ENCODE results near the gene WHRN. TPM values are rescaled to one million over a fixed set of nuclear protein-coding genes. Genes with fewer than 3 reads are reported as not detected.
A peak's percentile ranks its signal among the peaks of the same experiment; 100 is the strongest.

Gene WHRN
- total RNA-seq, 1 donor from 2014 or later, result 3.1 TPM

- H3K4me3 ChIP-seq, result peak overlapping the region; percentile 98
- peaks cover 22% of the 10 kb centered on the region for H3K4me1 ChIP-seq
- no peaks in the 10 kb centered on the region for H3K27me3 ChIP-seq
- intact Hi-C loops (cut with DNase I), result no loop called here
- H3K36me3 ChIP-seq, result no peaks in the 10 kb centered on the region
- no peaks in the 10 kb centered on the region for H3K9me3 ChIP-seq
- TF ChIP-seq, protein P1, sequence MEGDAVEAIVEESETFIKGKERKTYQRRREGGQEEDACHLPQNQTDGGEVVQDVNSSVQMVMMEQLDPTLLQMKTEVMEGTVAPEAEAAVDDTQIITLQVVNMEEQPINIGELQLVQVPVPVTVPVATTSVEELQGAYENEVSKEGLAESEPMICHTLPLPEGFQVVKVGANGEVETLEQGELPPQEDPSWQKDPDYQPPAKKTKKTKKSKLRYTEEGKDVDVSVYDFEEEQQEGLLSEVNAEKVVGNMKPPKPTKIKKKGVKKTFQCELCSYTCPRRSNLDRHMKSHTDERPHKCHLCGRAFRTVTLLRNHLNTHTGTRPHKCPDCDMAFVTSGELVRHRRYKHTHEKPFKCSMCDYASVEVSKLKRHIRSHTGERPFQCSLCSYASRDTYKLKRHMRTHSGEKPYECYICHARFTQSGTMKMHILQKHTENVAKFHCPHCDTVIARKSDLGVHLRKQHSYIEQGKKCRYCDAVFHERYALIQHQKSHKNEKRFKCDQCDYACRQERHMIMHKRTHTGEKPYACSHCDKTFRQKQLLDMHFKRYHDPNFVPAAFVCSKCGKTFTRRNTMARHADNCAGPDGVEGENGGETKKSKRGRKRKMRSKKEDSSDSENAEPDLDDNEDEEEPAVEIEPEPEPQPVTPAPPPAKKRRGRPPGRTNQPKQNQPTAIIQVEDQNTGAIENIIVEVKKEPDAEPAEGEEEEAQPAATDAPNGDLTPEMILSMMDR (IDR thresholded peaks at IDR 0.05), result peak; percentile 7
- ATAC-seq (peak; percentile 95), DNase-seq (peak; percentile 99)
- peak overlapping the region; percentile 96 for H3K27ac ChIP-seq
These were observed 107.2 kb downstream of the WHRN start for GRCh38 chr9:114397848-114398605.

DNA sequence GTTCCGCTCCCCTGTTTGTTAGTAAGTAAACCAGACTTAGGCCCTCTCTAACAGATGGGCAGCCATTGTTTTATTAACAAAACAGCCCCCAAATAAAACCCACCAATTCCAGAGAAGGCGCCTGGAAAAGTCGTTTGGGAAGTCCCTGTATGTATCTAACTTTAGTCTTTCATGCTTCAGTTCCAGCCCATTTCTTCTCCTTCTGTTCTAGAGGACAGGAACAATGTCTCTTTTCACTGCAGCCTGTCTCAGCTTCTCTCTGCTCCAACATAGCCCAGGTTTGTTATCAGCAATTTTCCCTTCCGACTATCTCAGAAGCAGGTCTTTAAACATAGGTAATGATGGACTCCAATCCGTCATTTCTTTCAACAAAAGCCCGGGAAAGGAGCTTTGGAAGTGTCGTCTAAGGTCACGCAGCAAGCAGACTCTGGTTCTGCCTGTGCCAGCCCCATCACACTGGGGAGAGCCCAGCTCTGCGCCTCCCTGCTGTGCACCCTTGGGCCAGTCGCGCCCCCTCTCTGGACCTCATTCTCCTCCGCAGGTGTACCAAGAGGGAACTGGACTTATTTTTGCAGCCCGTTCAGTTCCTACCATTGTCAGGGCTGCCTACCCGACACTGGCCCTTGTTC, 107.9 kb downstream of the WHRN start:
- DNase-seq (no peak), ATAC-seq (no peak)
- Histone ChIP-seq H3K4me3 (peak overlapping the region; percentile 98), H3K4me1 (peaks cover 29% of the 10 kb centered on the region), H3K36me3 (no peaks in the 10 kb centered on the region), H3K27ac (peak overlapping the region; percentile 96), H3K27me3 (no peaks in the 10 kb centered on the region), H3K9me3 (no peaks in the 10 kb centered on the region)
- TF ChIP-seq, protein P1 (IDR thresholded peaks at IDR 0.05), result no peak
- intact Hi-C loops (cut with DNase I), result no loop called here

- DNase-seq (no peak), ATAC-seq (no peak)
- no peaks in the 10 kb centered on the region for H3K27me3 ChIP-seq
- H3K4me1 ChIP-seq, result peaks cover 33% of the 10 kb centered on the region
- H3K9me3 ChIP-seq, result no peaks in the 10 kb centered on the region
- H3K27ac ChIP-seq, result peak overlapping the region; percentile 96
- no peaks in the 10 kb centered on the region for H3K36me3 ChIP-seq
- intact Hi-C loops (cut with DNase I), result no loop called here
- TF ChIP-seq, protein P1 (IDR thresholded peaks at IDR 0.05), result no peak
- peak overlapping the region; percentile 98 for H3K4me3 ChIP-seq
These were observed 108.6 kb downstream of the WHRN start for GRCh38 chr9:114396558-114397218.

DNA sequence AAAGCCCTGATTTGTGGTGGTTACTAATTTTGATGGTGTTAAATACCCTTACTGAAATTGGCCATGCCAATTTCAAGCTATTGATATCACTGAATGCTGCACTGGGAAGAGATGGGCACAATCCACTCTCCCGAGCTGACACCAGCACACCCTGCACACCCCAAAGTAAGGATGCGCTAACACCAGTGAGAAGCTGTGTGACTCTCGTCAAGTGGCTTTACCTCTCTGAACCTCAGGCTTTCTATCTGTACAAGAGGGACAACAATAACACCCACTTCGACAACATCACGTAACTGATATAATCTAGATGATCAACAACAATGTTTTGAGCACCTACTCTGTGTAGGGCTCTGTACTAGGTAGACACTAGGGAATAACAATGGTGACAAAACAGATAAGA, 109.5 kb downstream of the WHRN start:
- intact Hi-C loops (cut with DNase I), result no loop called here
- peaks cover 36% of the 10 kb centered on the region for H3K4me1 ChIP-seq
- no peak for ATAC-seq

GRCh38 chr9:114395334-114395617, 110.0 kb downstream of the WHRN start:
- no peaks in the 10 kb centered on the region for H3K36me3 ChIP-seq
- TF ChIP-seq, protein P1 (IDR thresholded peaks at IDR 0.05), result no peak
- DNase-seq (no peak), ATAC-seq (no peak)
- no peaks in the 10 kb centered on the region for H3K9me3 ChIP-seq
- peak overlapping the region; percentile 39 for H3K27ac ChIP-seq
- no peaks in the 10 kb centered on the region for H3K27me3 ChIP-seq
- intact Hi-C loops (cut with DNase I), result no loop called here
- H3K4me3 ChIP-seq, result no peak overlapping the region
- H3K4me1 ChIP-seq, result peaks cover 41% of the 10 kb centered on the region

More for the DNA sequence above, 109.5 kb downstream of the WHRN start:
- Histone ChIP-seq H3K27ac (peak overlapping the region; percentile 39), H3K4me3 (no peak overlapping the region), H3K9me3 (no peaks in the 10 kb centered on the region), H3K36me3 (no peaks in the 10 kb centered on the region), H3K27me3 (no peaks in the 10 kb centered on the region)
- DNase-seq, result no peak
- TF ChIP-seq, protein P1 (IDR thresholded peaks at IDR 0.05), result no peak
